ENCODE results near the gene G6PC1.
A peak's percentile ranks its signal among the peaks of the same experiment; 100 is the strongest.
"Not testable (repeated sequence)": the region's sequence is repeated elsewhere in the genome, so short reads cannot be mapped to it uniquely, and the experiment has no call there.

The G6PC1 gene

GRCh38 chr17:42899981-42900380, 618 bp upstream of the G6PC1 start:
- DNase-seq (ENCODE audit: low read depth in 2 of 3, low spot score in 2 of 3) = not testable (repeated sequence)

- no peak for DNase-seq (ENCODE audit: low read depth in 2 of 3, low spot score in 2 of 3)
Observed at GRCh38 chr17:42901535-42902229, 1.1 kb downstream of the G6PC1 start.

GRCh38 chr17:42904110-42904469, 3.5 kb downstream of the G6PC1 start:
- no peak for DNase-seq (ENCODE audit: low read depth in 2 of 3, low spot score in 2 of 3)

GRCh38 chr17:42906772-42907446, 6.3 kb downstream of the G6PC1 start:
- no peak for DNase-seq (ENCODE audit: low read depth in 2 of 3, low spot score in 2 of 3)

GRCh38 chr17:42908872-42909700, 8.5 kb downstream of the G6PC1 start:
- DNase-seq (ENCODE audit: low read depth in 2 of 3, low spot score in 2 of 3) = no peak

GRCh38 chr17:42913522-42913921, 12.9 kb downstream of the G6PC1 start:
- DNase-seq (ENCODE audit: low read depth in 2 of 3, low spot score in 2 of 3) = no peak

GRCh38 chr17:42913981-42914617, 13.5 kb downstream of the G6PC1 start:
- no peak for DNase-seq (ENCODE audit: low read depth in 2 of 3, low spot score in 2 of 3)

- DNase-seq (ENCODE audit: low read depth in 2 of 3, low spot score in 2 of 3) = not testable (repeated sequence)
Observed at GRCh38 chr17:42915288-42915687, 14.7 kb downstream of the G6PC1 start.

- not testable (repeated sequence) for DNase-seq (ENCODE audit: low read depth in 2 of 3, low spot score in 2 of 3)
Observed at GRCh38 chr17:42916388-42917235, 16.0 kb downstream of the G6PC1 start.

GRCh38 chr17:42917236-42917603, 16.6 kb downstream of the G6PC1 start:
- no peak for DNase-seq (ENCODE audit: low read depth in 2 of 3, low spot score in 2 of 3)

GRCh38 chr17:42918902-42919521, 18.4 kb downstream of the G6PC1 start:
- no peak for DNase-seq (ENCODE audit: low read depth in 2 of 3, low spot score in 2 of 3)

- DNase-seq (ENCODE audit: low read depth in 2 of 3, low spot score in 2 of 3) = not testable (repeated sequence)
Observed at GRCh38 chr17:42919522-42920077, 19.0 kb downstream of the G6PC1 start.

- no peak for DNase-seq (ENCODE audit: low read depth in 2 of 3, low spot score in 2 of 3)
Observed at GRCh38 chr17:42920106-42920900, 19.7 kb downstream of the G6PC1 start.

GRCh38 chr17:42920922-42921321, 20.3 kb downstream of the G6PC1 start:
- no peak for DNase-seq (ENCODE audit: low read depth in 2 of 3, low spot score in 2 of 3)

GRCh38 chr17:42922294-42922693, 21.7 kb downstream of the G6PC1 start:
- DNase-seq (ENCODE audit: low read depth in 2 of 3, low spot score in 2 of 3) = no peak

- not testable (repeated sequence) for DNase-seq (ENCODE audit: low read depth in 2 of 3, low spot score in 2 of 3)
Observed at GRCh38 chr17:42923472-42923871, 22.9 kb downstream of the G6PC1 start.

- no peak for DNase-seq (ENCODE audit: low read depth in 2 of 3, low spot score in 2 of 3)
Observed at GRCh38 chr17:42924891-42925290, 24.3 kb downstream of the G6PC1 start.

GRCh38 chr17:42928714-42929496, 28.3 kb downstream of the G6PC1 start:
- DNase-seq (ENCODE audit: low read depth in 2 of 3, low spot score in 2 of 3) = peak in 2 of 3 experiments; percentile 2 to 22
